SK-N-SH treated with all-trans-retinoic acid at 6 μM for 48 hours (cell line): ENCODE data around the gene UNC45A.

ENCODE experiments used
- ATAC-seq: fragments of 200-7000 bp; cut with Tn5 transposase; 3 replicates; pipeline ENCODE4 v1.9.1; 2020; ENCODE audit warnings: mild to moderate bottlenecking, moderate library complexity
- ARNTL ChIP-seq: fragments of 450-650 bp; formaldehyde crosslinking; IDR thresholded peaks from 2 replicates; pipeline ENCODE4 v1.5.0; 2020; ENCODE audit warnings: low read depth, mild to moderate bottlenecking, moderate library complexity, borderline replicate concordance
- BACH2 ChIP-seq: fragments of 250-450 bp; sonication (Bioruptor Pico); IDR thresholded peaks from 2 replicates; pipeline ENCODE4 v1.9.0; 2021; ENCODE audit warnings: mild to moderate bottlenecking, borderline replicate concordance
- CSDC2 ChIP-seq: fragments of 250-450 bp; sonication (Bioruptor Pico); IDR thresholded peaks from 2 replicates; pipeline ENCODE4 v1.5.0; 2020; ENCODE audit warnings: mild to moderate bottlenecking, moderate library complexity
- ESRRG ChIP-seq: fragments of 250-450 bp; sonication (Bioruptor Pico); IDR thresholded peaks from 2 replicates; pipeline ENCODE4 v1.6.1; 2021; ENCODE audit warnings: mild to moderate bottlenecking
- GLIS3 ChIP-seq: fragments of 250-450 bp; sonication (Bioruptor Pico); IDR thresholded peaks from 2 replicates; pipeline ENCODE4 v1.5.0; 2020; ENCODE audit warnings: mild to moderate bottlenecking, moderate library complexity
- ISL1 ChIP-seq: fragments of 250-450 bp; sonication (Bioruptor Pico); IDR thresholded peaks from 2 replicates; pipeline ENCODE4 v2.1.2; 2022; ENCODE audit warnings: mild to moderate bottlenecking, moderate library complexity
- OSR1 ChIP-seq: fragments of 250-450 bp; sonication (Bioruptor Pico); IDR thresholded peaks from 2 replicates; pipeline ENCODE4 v1.8.0; 2022; ENCODE audit warnings: moderate library complexity, mild to moderate bottlenecking, inconsistent platforms
- PPARA ChIP-seq: fragments of 250-450 bp; sonication (Bioruptor Pico); IDR thresholded peaks from 2 replicates; pipeline ENCODE4 v1.5.0; 2020; ENCODE audit warnings: mild to moderate bottlenecking, borderline replicate concordance
- RARB ChIP-seq: fragments of 250-450 bp; sonication (Bioruptor Pico); IDR thresholded peaks from 2 replicates; pipeline ENCODE4 v1.8.0; 2021; ENCODE audit warnings: mild to moderate bottlenecking, moderate library complexity
- SNAI2 ChIP-seq: fragments of 250-450 bp; sonication (Bioruptor Pico); IDR thresholded peaks from 2 replicates; pipeline ENCODE4 v1.5.0; 2020; ENCODE audit warnings: mild to moderate bottlenecking, moderate library complexity
- TCF4 ChIP-seq: fragments of 250-450 bp; sonication (Bioruptor Pico); IDR thresholded peaks from 2 replicates; pipeline ENCODE4 v1.8.0; 2021; ENCODE audit warnings: mild to moderate bottlenecking, moderate library complexity, borderline replicate concordance
- ZC3H10 ChIP-seq: fragments of 250-450 bp; sonication (Bioruptor Pico); IDR thresholded peaks from 2 replicates; pipeline ENCODE4 v1.5.1; 2021; ENCODE audit warnings: mild to moderate bottlenecking, moderate library complexity
- ZFP3 ChIP-seq: fragments of 250-450 bp; sonication (Bioruptor Pico); IDR thresholded peaks from 2 replicates; pipeline ENCODE4 v1.5.0; 2020; ENCODE audit warnings: mild to moderate bottlenecking, moderate library complexity
- ZNF565 ChIP-seq: fragments of 450-650 bp; formaldehyde crosslinking; conservative IDR thresholded peaks from 2 replicates; pipeline ENCODE4 v1.5.0; 2020; ENCODE audit warnings: low read depth, mild to moderate bottlenecking, moderate library complexity
- ZNF70 ChIP-seq: fragments of 450-650 bp; formaldehyde crosslinking; IDR thresholded peaks from 2 replicates; pipeline ENCODE4 v1.5.0; 2020; ENCODE audit warnings: mild to moderate bottlenecking, moderate library complexity
- ZNF8 ChIP-seq: fragments of 450-650 bp; formaldehyde crosslinking; IDR thresholded peaks from 2 replicates; pipeline ENCODE4 v1.5.0; 2020; ENCODE audit warnings: mild to moderate bottlenecking, moderate library complexity
- TF ChIP-seq, protein P1 (sequence below): fragments of 250-450 bp; sonication (Bioruptor Pico); IDR thresholded peaks from 2 replicates; pipeline ENCODE4 v1.8.0; 2020; ENCODE audit warnings: mild to moderate bottlenecking, moderate library complexity, borderline replicate concordance
- TF ChIP-seq, protein P2 (sequence below): fragments of 250-450 bp; sonication (Bioruptor Pico); IDR thresholded peaks from 2 replicates; pipeline ENCODE4 v1.5.1; 2021; ENCODE audit warnings: mild to moderate bottlenecking, moderate library complexity
- TF ChIP-seq, protein P3 (sequence below): fragments of 250-450 bp; sonication (Bioruptor Pico); IDR thresholded peaks from 2 replicates; pipeline ENCODE4 v1.8.0; 2021; ENCODE audit warnings: low read depth, mild to moderate bottlenecking, moderate library complexity, borderline replicate concordance
- TF ChIP-seq, protein P4 (sequence below): fragments of 250-450 bp; sonication (Bioruptor Pico); IDR thresholded peaks from 2 replicates; pipeline ENCODE4 v1.5.1; 2020; ENCODE audit warnings: low read depth, mild to moderate bottlenecking, moderate library complexity
- TF ChIP-seq, protein P5 (sequence below): fragments of 250-450 bp; sonication (Bioruptor Pico); IDR thresholded peaks from 2 replicates; pipeline ENCODE4 v1.5.0; 2020; ENCODE audit warnings: mild to moderate bottlenecking, moderate library complexity

UNC45A gene

DNA sequence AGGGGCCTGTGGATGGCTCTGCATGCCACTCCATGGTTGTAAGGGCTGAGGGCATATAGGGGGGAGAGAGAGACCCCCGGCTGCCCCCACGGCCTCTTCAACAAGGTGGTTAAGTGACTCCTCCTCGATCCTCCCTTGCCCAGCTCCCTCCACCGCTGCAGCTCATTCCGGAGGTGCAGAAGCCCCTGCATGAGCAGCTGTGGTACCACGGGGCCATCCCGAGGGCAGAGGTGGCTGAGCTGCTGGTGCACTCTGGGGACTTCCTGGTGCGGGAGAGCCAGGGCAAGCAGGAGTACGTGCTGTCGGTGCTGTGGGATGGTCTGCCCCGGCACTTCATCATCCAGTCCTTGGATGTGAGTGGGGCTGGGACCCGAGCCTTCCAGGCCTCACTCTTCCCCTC is 44.2 kb upstream of the UNC45A start:
- no peak for ATAC-seq
- TF ChIP-seq ZNF565 (CRISPR knock-in tag) (no peak), ESRRG (no peak), RARB (CRISPR knock-in tag) (no peak), ZNF70 (CRISPR knock-in tag) (no peak), BACH2 (CRISPR knock-in tag) (no peak), ARNTL (CRISPR knock-in tag) (no peak), SNAI2 (CRISPR knock-in tag) (no peak), ISL1 (no peak), ZC3H10 (no peak), TCF4 (no peak), PPARA (CRISPR knock-in tag) (no peak), CSDC2 (CRISPR knock-in tag) (no peak), GLIS3 (no peak), ZNF8 (CRISPR knock-in tag) (no peak), OSR1 (CRISPR knock-in tag) (no peak), ZFP3 (CRISPR knock-in tag) (no peak)
- TF ChIP-seq, protein P1, sequence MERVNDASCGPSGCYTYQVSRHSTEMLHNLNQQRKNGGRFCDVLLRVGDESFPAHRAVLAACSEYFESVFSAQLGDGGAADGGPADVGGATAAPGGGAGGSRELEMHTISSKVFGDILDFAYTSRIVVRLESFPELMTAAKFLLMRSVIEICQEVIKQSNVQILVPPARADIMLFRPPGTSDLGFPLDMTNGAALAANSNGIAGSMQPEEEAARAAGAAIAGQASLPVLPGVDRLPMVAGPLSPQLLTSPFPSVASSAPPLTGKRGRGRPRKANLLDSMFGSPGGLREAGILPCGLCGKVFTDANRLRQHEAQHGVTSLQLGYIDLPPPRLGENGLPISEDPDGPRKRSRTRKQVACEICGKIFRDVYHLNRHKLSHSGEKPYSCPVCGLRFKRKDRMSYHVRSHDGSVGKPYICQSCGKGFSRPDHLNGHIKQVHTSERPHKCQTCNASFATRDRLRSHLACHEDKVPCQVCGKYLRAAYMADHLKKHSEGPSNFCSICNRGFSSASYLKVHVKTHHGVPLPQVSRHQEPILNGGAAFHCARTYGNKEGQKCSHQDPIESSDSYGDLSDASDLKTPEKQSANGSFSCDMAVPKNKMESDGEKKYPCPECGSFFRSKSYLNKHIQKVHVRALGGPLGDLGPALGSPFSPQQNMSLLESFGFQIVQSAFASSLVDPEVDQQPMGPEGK (CRISPR knock-in tag) = no peak
- TF ChIP-seq, protein P2, sequence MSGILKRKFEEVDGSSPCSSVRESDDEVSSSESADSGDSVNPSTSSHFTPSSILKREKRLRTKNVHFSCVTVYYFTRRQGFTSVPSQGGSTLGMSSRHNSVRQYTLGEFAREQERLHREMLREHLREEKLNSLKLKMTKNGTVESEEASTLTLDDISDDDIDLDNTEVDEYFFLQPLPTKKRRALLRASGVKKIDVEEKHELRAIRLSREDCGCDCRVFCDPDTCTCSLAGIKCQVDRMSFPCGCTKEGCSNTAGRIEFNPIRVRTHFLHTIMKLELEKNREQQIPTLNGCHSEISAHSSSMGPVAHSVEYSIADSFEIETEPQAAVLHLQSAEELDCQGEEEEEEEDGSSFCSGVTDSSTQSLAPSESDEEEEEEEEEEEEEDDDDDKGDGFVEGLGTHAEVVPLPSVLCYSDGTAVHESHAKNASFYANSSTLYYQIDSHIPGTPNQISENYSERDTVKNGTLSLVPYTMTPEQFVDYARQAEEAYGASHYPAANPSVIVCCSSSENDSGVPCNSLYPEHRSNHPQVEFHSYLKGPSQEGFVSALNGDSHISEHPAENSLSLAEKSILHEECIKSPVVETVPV (CRISPR knock-in tag) = no peak
- TF ChIP-seq, protein P3, sequence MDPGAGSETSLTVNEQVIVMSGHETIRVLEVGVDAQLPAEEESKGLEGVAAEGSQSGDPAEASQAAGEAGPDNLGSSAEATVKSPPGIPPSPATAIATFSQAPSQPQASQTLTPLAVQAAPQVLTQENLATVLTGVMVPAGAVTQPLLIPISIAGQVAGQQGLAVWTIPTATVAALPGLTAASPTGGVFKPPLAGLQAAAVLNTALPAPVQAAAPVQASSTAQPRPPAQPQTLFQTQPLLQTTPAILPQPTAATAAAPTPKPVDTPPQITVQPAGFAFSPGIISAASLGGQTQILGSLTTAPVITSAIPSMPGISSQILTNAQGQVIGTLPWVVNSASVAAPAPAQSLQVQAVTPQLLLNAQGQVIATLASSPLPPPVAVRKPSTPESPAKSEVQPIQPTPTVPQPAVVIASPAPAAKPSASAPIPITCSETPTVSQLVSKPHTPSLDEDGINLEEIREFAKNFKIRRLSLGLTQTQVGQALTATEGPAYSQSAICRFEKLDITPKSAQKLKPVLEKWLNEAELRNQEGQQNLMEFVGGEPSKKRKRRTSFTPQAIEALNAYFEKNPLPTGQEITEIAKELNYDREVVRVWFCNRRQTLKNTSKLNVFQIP (CRISPR knock-in tag) = no peak
- TF ChIP-seq, protein P4, sequence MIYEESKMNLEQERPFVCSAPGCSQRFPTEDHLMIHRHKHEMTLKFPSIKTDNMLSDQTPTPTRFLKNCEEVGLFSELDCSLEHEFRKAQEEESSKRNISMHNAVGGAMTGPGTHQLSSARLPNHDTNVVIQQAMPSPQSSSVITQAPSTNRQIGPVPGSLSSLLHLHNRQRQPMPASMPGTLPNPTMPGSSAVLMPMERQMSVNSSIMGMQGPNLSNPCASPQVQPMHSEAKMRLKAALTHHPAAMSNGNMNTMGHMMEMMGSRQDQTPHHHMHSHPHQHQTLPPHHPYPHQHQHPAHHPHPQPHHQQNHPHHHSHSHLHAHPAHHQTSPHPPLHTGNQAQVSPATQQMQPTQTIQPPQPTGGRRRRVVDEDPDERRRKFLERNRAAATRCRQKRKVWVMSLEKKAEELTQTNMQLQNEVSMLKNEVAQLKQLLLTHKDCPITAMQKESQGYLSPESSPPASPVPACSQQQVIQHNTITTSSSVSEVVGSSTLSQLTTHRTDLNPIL (CRISPR knock-in tag) = no peak

DNA sequence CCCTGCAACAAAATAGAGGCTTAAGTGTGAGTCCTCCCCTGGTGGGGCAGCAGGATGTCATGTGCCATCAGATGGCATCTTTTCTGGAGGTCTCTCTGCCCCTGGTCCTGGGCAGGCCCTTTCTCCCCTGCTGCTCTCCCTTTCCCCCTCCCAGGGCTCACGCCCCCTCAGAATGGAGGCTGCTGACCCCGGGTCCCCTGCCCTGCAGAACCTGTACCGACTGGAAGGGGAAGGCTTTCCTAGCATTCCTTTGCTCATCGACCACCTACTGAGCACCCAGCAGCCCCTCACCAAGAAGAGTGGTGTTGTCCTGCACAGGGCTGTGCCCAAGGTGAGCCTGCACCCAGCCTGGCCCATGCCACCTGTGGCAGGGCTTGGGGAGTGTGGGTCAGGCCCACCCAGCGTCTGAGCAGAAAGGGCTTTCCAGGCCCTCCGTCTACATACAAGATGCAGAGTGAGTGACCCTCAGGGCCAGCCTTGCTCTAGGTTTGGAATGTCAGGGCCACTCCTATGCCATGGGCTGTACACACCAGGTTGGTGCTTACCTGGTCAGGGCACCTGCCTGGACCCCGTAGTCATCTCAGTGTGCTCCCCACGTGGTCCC is 43.6 kb upstream of the UNC45A start:
- ATAC-seq = no peak
- TF ChIP-seq PPARA (CRISPR knock-in tag) = no peak
- TF ChIP-seq, protein P5, sequence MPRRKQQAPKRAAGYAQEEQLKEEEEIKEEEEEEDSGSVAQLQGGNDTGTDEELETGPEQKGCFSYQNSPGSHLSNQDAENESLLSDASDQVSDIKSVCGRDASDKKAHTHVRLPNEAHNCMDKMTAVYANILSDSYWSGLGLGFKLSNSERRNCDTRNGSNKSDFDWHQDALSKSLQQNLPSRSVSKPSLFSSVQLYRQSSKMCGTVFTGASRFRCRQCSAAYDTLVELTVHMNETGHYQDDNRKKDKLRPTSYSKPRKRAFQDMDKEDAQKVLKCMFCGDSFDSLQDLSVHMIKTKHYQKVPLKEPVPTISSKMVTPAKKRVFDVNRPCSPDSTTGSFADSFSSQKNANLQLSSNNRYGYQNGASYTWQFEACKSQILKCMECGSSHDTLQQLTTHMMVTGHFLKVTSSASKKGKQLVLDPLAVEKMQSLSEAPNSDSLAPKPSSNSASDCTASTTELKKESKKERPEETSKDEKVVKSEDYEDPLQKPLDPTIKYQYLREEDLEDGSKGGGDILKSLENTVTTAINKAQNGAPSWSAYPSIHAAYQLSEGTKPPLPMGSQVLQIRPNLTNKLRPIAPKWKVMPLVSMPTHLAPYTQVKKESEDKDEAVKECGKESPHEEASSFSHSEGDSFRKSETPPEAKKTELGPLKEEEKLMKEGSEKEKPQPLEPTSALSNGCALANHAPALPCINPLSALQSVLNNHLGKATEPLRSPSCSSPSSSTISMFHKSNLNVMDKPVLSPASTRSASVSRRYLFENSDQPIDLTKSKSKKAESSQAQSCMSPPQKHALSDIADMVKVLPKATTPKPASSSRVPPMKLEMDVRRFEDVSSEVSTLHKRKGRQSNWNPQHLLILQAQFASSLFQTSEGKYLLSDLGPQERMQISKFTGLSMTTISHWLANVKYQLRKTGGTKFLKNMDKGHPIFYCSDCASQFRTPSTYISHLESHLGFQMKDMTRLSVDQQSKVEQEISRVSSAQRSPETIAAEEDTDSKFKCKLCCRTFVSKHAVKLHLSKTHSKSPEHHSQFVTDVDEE (CRISPR knock-in tag) = no peak

DNA sequence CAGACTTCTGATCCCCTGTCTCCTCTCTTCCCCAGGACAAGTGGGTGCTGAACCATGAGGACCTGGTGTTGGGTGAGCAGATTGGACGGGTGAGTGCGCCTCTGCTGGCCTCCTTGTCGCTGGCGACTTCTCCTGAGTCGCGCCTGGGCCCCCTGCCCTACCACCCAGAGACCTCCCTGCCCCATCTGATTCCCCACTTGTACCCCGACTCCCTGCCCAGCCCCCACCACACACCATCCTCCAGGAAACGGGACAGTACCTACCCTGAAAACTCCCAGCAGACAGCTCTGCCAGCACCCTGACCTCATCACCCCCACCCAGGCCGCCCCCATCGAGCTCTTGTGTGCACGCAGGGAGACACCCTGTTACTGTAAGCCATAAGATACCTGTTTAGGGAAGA is 43.1 kb upstream of the UNC45A start:
- TF ChIP-seq ZNF565 (CRISPR knock-in tag) (no peak), BACH2 (CRISPR knock-in tag) (no peak), ESRRG (no peak), RARB (CRISPR knock-in tag) (no peak), ISL1 (no peak)
- ATAC-seq = no peak
